RWPE1 (cell line): Measurements from ENCODE around the gene AMPD2.

ENCODE experiments used
- CTCF ChIA-PET: fragments of 350-600 bp; sonication (Branson Sonifier 250); formaldehyde crosslinking; extraction: SDS; loops from one replicate; lab custom pipeline; 2021; lab: Yijun Ruan, JAX
- POLR2A ChIA-PET: fragments of 400-600 bp; formaldehyde crosslinking; extraction: SDS; loops from one replicate; lab custom pipeline; 2020; ENCODE audit warnings: antibody characterized with exemption; ENCODE audit not compliant: low non-redundant PET; lab: Yijun Ruan, JAX
- DNase-seq: peaks from one replicate; pipeline ENCODE4 v3.0.0; 2012; ENCODE audit warnings: low spot score
- H3K27ac ChIP-seq: fragments of 450-650 bp; 2 replicates; pipeline ENCODE4 v1.5.1; 2017
- CTCF ChIP-seq: fragments of 450-650 bp; conservative IDR thresholded peaks from 2 replicates; pipeline ENCODE4 v1.5.1; 2017; ENCODE audit warnings: low read depth, mild to moderate bottlenecking

AMPD2 gene

GRCh38 chr1:109618661-109619575 is 719 bp upstream of the AMPD2 start:
- POLR2A ChIA-PET, result no interaction called here
- no peak for TF ChIP-seq CTCF
- CTCF ChIA-PET, result interaction anchor here (0.6 to 0.7 kb wide), 2 partner anchors 37 to 156 kb away, joined by 3 read pairs; partner anchors contain the start of gene GSTM4

DNA sequence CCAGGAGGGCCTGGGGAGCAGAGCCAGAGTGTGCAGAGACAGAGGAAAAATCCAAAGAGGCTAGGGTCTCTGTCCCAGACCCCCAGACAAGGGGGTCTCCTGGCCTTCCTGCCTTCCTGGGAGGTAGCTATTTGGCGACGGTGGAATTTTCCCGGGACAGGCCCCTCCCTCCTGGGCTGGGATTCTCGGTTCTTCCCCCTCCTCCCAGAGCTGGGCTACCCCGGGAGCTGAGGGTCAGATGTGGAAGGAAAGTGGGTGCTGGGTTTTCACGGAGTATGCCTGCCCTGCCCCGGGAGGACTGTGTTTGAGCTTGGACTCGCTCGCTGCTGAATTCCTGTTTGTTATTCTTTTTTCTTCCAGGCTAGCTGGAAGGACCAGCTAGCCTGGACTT is 759 bp downstream of the AMPD2 start:
- ChIA-PET CTCF (interaction anchor here (0.6 to 1.1 kb wide), 3 partner anchors 19 to 554 kb away, joined by 3 to 4 read pairs (median 3); no protein-coding TSS in a partner anchor), POLR2A (interaction anchor here (0.6 kb wide), 1 partner anchor 138 kb away, joined by 3 read pairs; no protein-coding TSS in a partner anchor)
- TF ChIP-seq CTCF, result no peak
- peak overlapping the region; percentile 88 for H3K27ac ChIP-seq
- DNase-seq, result peak; percentile 81

More at GRCh38 chr1:109618661-109619575, 719 bp upstream of the AMPD2 start:
- H3K27ac ChIP-seq, result peak overlapping the region; percentile 88
- no peak for DNase-seq

- DNase-seq, result peak; percentile 90
- TF ChIP-seq CTCF, result no peak
- POLR2A ChIA-PET, result interaction anchor here (0.6 kb wide), 1 partner anchor 137 kb away, joined by 3 read pairs; no protein-coding TSS in a partner anchor
- H3K27ac ChIP-seq, result peak overlapping the region; percentile 88
- CTCF ChIA-PET, result interaction anchor here (0.8 to 1.1 kb wide), 2 partner anchors 19 to 554 kb away, joined by 3 to 4 read pairs; no protein-coding TSS in a partner anchor
These were observed 1.2 kb downstream of the AMPD2 start for GRCh38 chr1:109620841-109621286.

DNA sequence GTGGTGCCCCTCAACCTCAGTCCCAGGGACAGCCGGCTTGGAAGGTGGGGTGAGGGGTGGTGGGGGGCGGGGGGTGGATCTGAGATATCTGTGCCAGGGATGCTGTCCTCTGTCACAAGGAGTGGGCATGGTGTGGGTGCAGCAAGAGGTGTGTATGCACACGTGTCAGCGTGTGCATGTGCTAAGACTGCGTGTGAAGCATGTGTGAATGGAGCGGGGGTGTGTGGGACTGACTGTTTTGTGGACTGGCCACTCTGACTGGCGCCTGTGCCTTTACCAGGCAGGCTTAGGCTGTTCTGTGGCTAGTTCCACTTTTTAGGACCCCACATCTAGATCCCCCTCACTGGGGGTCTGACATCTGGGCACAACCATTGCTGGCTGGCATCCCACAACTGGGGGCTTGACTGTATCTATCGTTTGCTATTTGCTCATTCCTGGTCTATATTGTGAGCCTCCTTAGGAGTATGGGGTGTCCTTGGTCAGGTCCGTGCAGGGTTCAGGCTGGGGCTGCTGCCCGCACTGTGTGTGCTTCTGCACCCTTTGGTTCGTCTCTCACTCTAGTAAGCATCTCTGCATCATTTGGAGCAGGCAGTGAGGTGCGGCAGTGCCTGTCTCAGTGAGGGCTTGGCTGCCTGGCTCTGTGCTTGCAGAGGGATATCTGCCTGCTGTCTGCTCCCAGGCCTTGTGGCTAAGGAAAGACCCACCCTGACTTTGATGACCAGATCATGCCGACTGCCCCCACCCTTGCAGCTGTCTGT is 1.9 kb downstream of the AMPD2 start:
- peak overlapping the region; percentile 88 for H3K27ac ChIP-seq

GRCh38 chr1:109622137-109622892 is 2.7 kb downstream of the AMPD2 start:
- no peak for TF ChIP-seq CTCF
- H3K27ac ChIP-seq, result peak overlapping the region; percentile 88
- POLR2A ChIA-PET, result no interaction called here
- no peak for DNase-seq
- CTCF ChIA-PET, result interaction anchor here (1.1 kb wide), 1 partner anchor 17 kb away, joined by 5 read pairs; no protein-coding TSS in a partner anchor

More for the DNA sequence above, 1.9 kb downstream of the AMPD2 start:
- TF ChIP-seq CTCF, result no peak
- no peak for DNase-seq
- POLR2A ChIA-PET, result no interaction called here
- CTCF ChIA-PET, result no interaction called here
